Heart right ventricle (tissue), 16 donors: ENCODE results near the gene STK38L. TPM values are rescaled to one million over a fixed set of nuclear protein-coding genes. Genes with fewer than 3 reads are reported as not detected.

Experiments used
- ATAC-seq, 8 donors: fragments of 200-7000 bp; cut with Tn5 transposase; one replicate each; pipeline ENCODE4 v1.9.1; 2020; ENCODE audit warnings: mild to moderate bottlenecking in 8 of 8, moderate library complexity in 8 of 8, moderate number of reproducible peaks in 1 of 8
- DNase-seq, 2 donors: peaks; one replicate each; pipeline ENCODE4 v3.0.0-alpha.2; 2020
- H3K27ac ChIP-seq, 10 donors: fragments of 200-600 bp; sonication (generic) in 2 of 10; one replicate each; pipeline versions ENCODE4 v1.5.0 to v1.8.0; 2020 to 2022; ENCODE audit warnings: mild to moderate bottlenecking in 3 of 10
- H3K27me3 ChIP-seq, 7 donors: fragments of 200-600 bp; one replicate each; pipeline ENCODE4 v1.8.0; 2021 to 2022; ENCODE audit warnings: mild to moderate bottlenecking in 2 of 7
- H3K36me3 ChIP-seq, 9 donors: fragments of 200-600 bp; sonication (generic) in 1 of 9; one replicate each; pipeline versions ENCODE4 v1.5.0 to v1.8.0; 2020 to 2022; ENCODE audit warnings: mild to moderate bottlenecking in 2 of 9
- H3K4me1 ChIP-seq, 9 donors: fragments of 200-600 bp; sonication (generic) in 1 of 9; one replicate each; pipeline versions ENCODE4 v1.5.0 to v1.8.0; 2020 to 2022; ENCODE audit warnings: mild to moderate bottlenecking in 4 of 9
- H3K4me3 ChIP-seq, 10 donors: fragments of 200-600 bp; sonication (generic) in 2 of 10; one replicate each; pipeline versions ENCODE4 v1.5.0 to v1.8.0; 2020 to 2022; ENCODE audit warnings: mild to moderate bottlenecking in 7 of 10, moderate library complexity in 2 of 10
- H3K9me3 ChIP-seq, 11 donors: fragments of 200-600 bp in 10 of 11; sonication (generic) in 2 of 11; one replicate each; pipeline versions ENCODE4 v1.5.0 to v1.8.0; 2013 to 2022; ENCODE audit warnings: mild to moderate bottlenecking in 2 of 11, control low read depth in 1 of 11, moderate library complexity in 1 of 11
- WGBS, 2 donors: extraction: QIAGEN DNeasy Blood & Tissue Kit; methylation state at CpG; one replicate each; pipeline ENCODE4 v1.1.7; 2013; ENCODE audit warnings: inconsistent platforms in 1 of 2; 5-methylcytosine and 5-hydroxymethylcytosine counted together
- intact Hi-C, 10 donors: fragments of 100-400 bp; cut with DNase I; formaldehyde crosslinking; loops; one replicate each; pipeline versions ENCODE4 v1.11.1 to v1.14.2; 2022
- polyA plus RNA-seq, 2 donors: library from polyadenylated mRNA; stranded (reverse); fragments of 200-250 nt; gene quantifications; one replicate each; pipeline ENCODE4 v1.2.3, GENCODE V29; 2013
- total RNA-seq, 10 donors: library from RNA; stranded (reverse); fragmentation: NEBNext Ultra II Directional in 3 of 10; extraction: Animal tissue kit (Norgen Biotek cat#: 25700) in 3 of 10; gene quantifications; one replicate each; pipeline versions ENCODE4 v1.2.1 to v1.2.4, GENCODE V29; 2021 to 2023
- TF ChIP-seq, protein P1 (sequence below), 9 donors: fragments of 200-600 bp; sonication (generic) in 2 of 9; IDR thresholded peaks; one replicate each; pipeline versions ENCODE4 v1.5.0 to v1.8.0; 2021 to 2022; ENCODE audit warnings: antibody characterized with exemption in 9 of 9, mild to moderate bottlenecking in 5 of 9, moderate library complexity in 1 of 9
- donor health status: Arrhythmogenic right ventricular cardiomyopathy.
- donor health status: ischemic (EF 13 %, LVEDD 7.1; RV severe dilation, severe dysfunction).
- donor health status: healthy with polysubstance abuse.
- donor health status: DM: no; HTN: yes; CAD: no.
- donor health status: DM: no; HTN: no; CAD: no.
- donor health status: ischemic (EF 25% LVEDD 6.9; RV normal size, moderate dysfunction).
- donor health status: ischemic (EF 25% LVEDD 5.7; RV mildly dilated, moderate dysfunction).
- donor health status: healthy.
- donor health status: DM: yes; HTN: yes; CAD: no.
- donor health status: Ischemic cardiomyopathy.
- donor health status: ischemic (EF 35%, LVEDD 5.7; RV mildly dilated, moderate dysfunction).
- donor health status: nonischemic (EF 11% LVEDD 7.7; RV severe dilation, severe dysfunction).
- donor health status: DM: yes; HTN: yes; CAD: no.
- donor health status: PGD.
- donor health status: ischemic (EF 29% LVEDD 5.4; RV normal size, mild dysfunction).
- donor health status: nonischemic (EF 23%, LVEDD 6.1; RV moderate dilation, normal function).

Gene STK38L
- total and polyA plus RNA-seq, 12 donors: 9.5 to 165 (median 82.5) TPM

DNA sequence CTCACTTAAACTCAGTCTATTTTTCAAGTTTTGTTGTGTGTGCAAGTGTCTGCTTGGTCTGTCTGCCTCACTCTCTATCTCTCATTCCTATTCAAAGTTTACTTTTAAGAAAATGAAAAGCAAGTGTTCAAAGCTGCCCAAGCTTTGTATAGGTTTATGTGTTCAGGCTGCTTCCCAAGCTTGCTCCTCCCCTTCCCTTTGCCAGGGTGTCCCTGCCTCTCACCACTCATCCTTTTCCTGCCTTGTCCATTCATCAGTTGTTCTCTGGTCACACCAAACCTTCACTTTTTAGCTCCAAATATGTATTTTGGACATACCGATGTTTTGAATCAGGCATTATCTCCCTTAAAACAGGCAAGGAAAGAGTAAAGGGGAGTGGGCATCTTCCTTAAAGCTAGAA is 41.3 kb downstream of the STK38L start:
- ATAC-seq (peak in 3 of 8 donors; percentile 30 to 51 (median 46)), DNase-seq (no peak)
- H3K27ac ChIP-seq: peak overlapping the region; percentile 20 to 80 (median 62)
- TF ChIP-seq, protein P1, sequence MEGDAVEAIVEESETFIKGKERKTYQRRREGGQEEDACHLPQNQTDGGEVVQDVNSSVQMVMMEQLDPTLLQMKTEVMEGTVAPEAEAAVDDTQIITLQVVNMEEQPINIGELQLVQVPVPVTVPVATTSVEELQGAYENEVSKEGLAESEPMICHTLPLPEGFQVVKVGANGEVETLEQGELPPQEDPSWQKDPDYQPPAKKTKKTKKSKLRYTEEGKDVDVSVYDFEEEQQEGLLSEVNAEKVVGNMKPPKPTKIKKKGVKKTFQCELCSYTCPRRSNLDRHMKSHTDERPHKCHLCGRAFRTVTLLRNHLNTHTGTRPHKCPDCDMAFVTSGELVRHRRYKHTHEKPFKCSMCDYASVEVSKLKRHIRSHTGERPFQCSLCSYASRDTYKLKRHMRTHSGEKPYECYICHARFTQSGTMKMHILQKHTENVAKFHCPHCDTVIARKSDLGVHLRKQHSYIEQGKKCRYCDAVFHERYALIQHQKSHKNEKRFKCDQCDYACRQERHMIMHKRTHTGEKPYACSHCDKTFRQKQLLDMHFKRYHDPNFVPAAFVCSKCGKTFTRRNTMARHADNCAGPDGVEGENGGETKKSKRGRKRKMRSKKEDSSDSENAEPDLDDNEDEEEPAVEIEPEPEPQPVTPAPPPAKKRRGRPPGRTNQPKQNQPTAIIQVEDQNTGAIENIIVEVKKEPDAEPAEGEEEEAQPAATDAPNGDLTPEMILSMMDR (IDR thresholded peaks at IDR 0.05): no peak
- H3K4me1 ChIP-seq: peaks cover 0 to 83% (median 57%) of the 10 kb centered on the region in 9 donors
- 70 to 76% methylated on average over 1 of the region's 1 CpG for WGBS, 2 donors
- H3K4me3 ChIP-seq: no peak overlapping the region
- intact Hi-C loops: no loop called here
- H3K9me3 ChIP-seq: no peaks in the 10 kb centered on the region
- H3K36me3 ChIP-seq: no peaks in the 10 kb centered on the region
- no peaks in the 10 kb centered on the region for H3K27me3 ChIP-seq

DNA sequence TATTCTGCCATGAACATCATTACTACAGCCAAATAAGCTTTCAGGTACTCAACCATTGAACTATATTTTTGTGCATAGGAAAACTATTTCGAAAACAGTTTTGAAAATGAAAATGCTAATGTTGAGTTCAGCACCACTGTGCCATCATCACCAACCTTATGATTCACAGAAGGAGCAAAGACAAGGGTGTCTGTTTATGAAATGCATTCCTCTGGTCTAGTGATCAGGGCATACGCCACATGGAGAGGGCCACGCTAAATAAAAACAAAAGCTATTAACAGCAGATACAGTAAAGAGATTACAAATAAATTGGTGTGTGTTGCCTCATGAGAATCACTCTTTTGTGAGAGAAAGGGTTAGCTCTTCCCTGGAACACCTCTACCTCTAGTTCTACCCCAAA is 45.3 kb downstream of the STK38L start:
- ATAC-seq: no peak

DNA sequence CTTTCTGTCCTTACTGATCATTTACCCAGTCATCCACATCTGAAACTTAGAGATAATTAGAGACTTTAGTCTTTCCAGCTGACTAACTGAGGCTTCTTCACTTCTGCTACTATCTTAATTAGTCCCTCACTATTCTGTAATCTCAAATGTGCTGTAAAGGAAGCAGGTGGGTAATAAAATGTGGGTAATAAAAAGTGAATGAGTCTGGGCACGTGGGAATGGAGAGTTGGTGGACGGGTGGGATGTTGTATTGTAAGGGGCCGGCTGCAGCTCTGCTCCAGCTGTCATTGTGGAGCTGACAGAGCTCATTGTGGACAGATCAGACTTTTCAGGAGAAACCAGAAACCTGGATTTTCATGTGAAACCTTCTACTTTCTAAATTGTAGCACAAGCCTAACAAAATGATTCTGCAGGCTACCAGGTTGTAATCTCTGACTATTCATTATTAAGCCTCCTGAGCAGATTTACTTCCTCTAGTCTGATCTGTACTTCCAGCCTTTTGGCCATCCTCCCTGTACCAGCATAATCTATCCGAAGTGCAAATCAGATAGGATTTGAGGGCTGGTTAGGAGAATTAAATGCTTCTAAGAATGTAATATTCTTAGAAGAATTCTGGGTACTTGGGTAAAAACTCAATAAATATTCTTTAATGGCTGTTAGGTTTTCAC is 46.5 kb downstream of the STK38L start:
- no peaks in the 10 kb centered on the region for H3K9me3 ChIP-seq
- peak overlapping the region in 9 of 10 donors; percentile 26 to 87 (median 66) for H3K27ac ChIP-seq

More for the DNA sequence above, 45.3 kb downstream of the STK38L start:
- DNase-seq: no peak
- intact Hi-C loops: no loop called here
- 62 to 76% methylated on average over 3 of the region's 3 CpGs for WGBS, 2 donors
- H3K27ac ChIP-seq: peak overlapping the region in 6 of 10 donors; percentile 37 to 87 (median 66)
- H3K4me3 ChIP-seq: no peak overlapping the region
- TF ChIP-seq, protein P1 (IDR thresholded peaks at IDR 0.05): no peak
- H3K9me3 ChIP-seq: no peaks in the 10 kb centered on the region
- no peaks in the 10 kb centered on the region for H3K27me3 ChIP-seq
- no peaks in the 10 kb centered on the region for H3K36me3 ChIP-seq
- H3K4me1 ChIP-seq: peaks cover 0 to 92% (median 75%) of the 10 kb centered on the region in 9 donors

DNA sequence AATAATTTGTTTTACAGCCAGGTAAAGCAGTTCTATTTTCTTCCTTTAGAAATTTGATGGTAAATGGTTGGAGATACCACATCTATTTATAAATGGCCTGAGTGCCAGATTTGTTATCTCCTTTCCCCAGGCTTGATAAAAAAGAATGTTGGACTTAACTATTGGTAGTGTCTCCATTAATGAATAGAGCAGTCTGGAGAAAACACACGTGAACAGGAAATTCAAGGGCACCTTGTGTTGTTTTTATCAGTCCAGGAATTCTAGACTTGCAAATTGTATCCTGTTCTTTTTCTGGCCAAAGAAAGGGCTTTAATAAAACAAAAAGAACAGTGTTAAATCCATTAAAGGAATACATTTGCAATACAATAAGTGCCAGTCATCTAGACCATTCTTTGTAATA is 47.8 kb downstream of the STK38L start:
- Histone ChIP-seq H3K9me3 (no peaks in the 10 kb centered on the region), H3K27me3 (no peaks in the 10 kb centered on the region), H3K27ac (peak overlapping the region; percentile 10 to 87 (median 62)), H3K36me3 (peaks cover 0 to 8% (median 0%) of the 10 kb centered on the region in 9 donors), H3K4me3 (no peak overlapping the region), H3K4me1 (peaks cover 0 to 91% (median 75%) of the 10 kb centered on the region in 9 donors)
- intact Hi-C loops: loop anchor here in 7 of 10 donors (5.0 to 10.0 kb wide), 6 partner anchors 35 to 357 kb away; partner anchors contain the start of genes STK38L (in 2 of the 7), FGFR1OP2 (in 1 of the 7) and INTS13 (in 1 of the 7)
- DNase-seq (no peak), ATAC-seq (peak; percentile 45 to 72 (median 56))
- WGBS, 2 donors: 12 to 19% methylated on average over 1 of the region's 1 CpG
- TF ChIP-seq, protein P1 (IDR thresholded peaks at IDR 0.05): no peak

More for the DNA sequence above, 46.5 kb downstream of the STK38L start:
- ATAC-seq (peak in 2 of 8 donors; percentile 36), DNase-seq (no peak)
- intact Hi-C loops: loop anchor here in 7 of 10 donors (5.0 to 10.0 kb wide), 6 partner anchors 33 to 356 kb away; partner anchors contain the start of genes STK38L (in 2 of the 7), FGFR1OP2 (in 1 of the 7) and INTS13 (in 1 of the 7)
- TF ChIP-seq, protein P1 (IDR thresholded peaks at IDR 0.05): no peak
- H3K4me1 ChIP-seq: peaks cover 0 to 92% (median 73%) of the 10 kb centered on the region in 9 donors
- no peak overlapping the region for H3K4me3 ChIP-seq
- WGBS, 2 donors: 38 to 44% methylated on average over 4 of the region's 4 CpGs
- H3K27me3 ChIP-seq: no peaks in the 10 kb centered on the region
- H3K36me3 ChIP-seq: no peaks in the 10 kb centered on the region
